NCI-H82 treated with DMSO at 0.1 percent for 48 hours (cell line): ENCODE results near the gene S100A2.
"Not testable (repeated sequence)": the region's sequence is repeated elsewhere in the genome, so short reads cannot be mapped to it uniquely, and the experiment has no call there.

Source experiments
- DNase-seq: peaks from one replicate; lab custom pipeline; 2025; ENCODE audit not compliant: unreplicated experiment; lab: John Stamatoyannopoulos, UW

The S100A2 gene

GRCh38 chr1:153534226-153534924 is 31.3 kb downstream of the S100A2 start:
- DNase-seq = no peak

GRCh38 chr1:153533689-153534201 is 31.9 kb downstream of the S100A2 start:
- peak; percentile 63 for DNase-seq

GRCh38 chr1:153532769-153533599 is 32.7 kb downstream of the S100A2 start:
- peak; percentile 80 for DNase-seq

- peak; percentile 13 for DNase-seq
Measured at GRCh38 chr1:153532181-153532580, 33.5 kb downstream of the S100A2 start.

GRCh38 chr1:153531638-153532037 is 34.0 kb downstream of the S100A2 start:
- DNase-seq = no peak

- DNase-seq = no peak
Measured at GRCh38 chr1:153527683-153528040, 38.0 kb downstream of the S100A2 start.

- DNase-seq = no peak
Measured at GRCh38 chr1:153527023-153527682, 38.5 kb downstream of the S100A2 start.

GRCh38 chr1:153526132-153526543 is 39.5 kb downstream of the S100A2 start:
- DNase-seq = no peak

- DNase-seq = peak; percentile 87
Measured at GRCh38 chr1:153525088-153525728, 40.4 kb downstream of the S100A2 start.

- not testable (repeated sequence) for DNase-seq
Measured at GRCh38 chr1:153522353-153523048, 43.1 kb downstream of the S100A2 start.

GRCh38 chr1:153521808-153522207 is 43.8 kb downstream of the S100A2 start:
- DNase-seq = not testable (repeated sequence)

GRCh38 chr1:153520818-153521476 is 44.7 kb downstream of the S100A2 start:
- no peak for DNase-seq

- not testable (repeated sequence) for DNase-seq
Measured at GRCh38 chr1:153520137-153520691, 45.4 kb downstream of the S100A2 start.

- no peak for DNase-seq
Measured at GRCh38 chr1:153519242-153519641, 46.4 kb downstream of the S100A2 start.

GRCh38 chr1:153515504-153516394 is 49.9 kb downstream of the S100A2 start:
- DNase-seq = no peak

GRCh38 chr1:153513666-153514065 is 52.0 kb downstream of the S100A2 start:
- DNase-seq = no peak

GRCh38 chr1:153513023-153513422 is 52.6 kb downstream of the S100A2 start:
- DNase-seq = no peak
